ENCODE data around the gene ACAT1.
"Not testable (repeated sequence)": the region's sequence is repeated elsewhere in the genome, so short reads cannot be mapped to it uniquely, and the experiment has no call there.

Gene ACAT1

DNA sequence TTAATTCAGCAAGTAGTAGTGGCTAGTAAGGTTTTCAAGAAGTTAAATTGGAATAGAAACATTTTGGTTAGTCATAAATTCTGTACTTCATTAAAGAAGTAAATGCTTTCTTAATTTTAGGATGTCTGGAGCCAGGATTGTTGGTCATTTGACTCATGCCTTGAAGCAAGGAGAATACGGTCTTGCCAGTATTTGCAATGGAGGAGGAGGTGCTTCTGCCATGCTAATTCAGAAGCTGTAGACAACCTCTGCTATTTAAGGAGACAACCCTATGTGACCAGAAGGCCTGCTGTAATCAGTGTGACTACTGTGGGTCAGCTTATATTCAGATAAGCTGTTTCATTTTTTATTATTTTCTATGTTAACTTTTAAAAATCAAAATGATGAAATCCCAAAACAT, 25.8 kb downstream of the ACAT1 start:
- DNase-seq: no peak

DNA sequence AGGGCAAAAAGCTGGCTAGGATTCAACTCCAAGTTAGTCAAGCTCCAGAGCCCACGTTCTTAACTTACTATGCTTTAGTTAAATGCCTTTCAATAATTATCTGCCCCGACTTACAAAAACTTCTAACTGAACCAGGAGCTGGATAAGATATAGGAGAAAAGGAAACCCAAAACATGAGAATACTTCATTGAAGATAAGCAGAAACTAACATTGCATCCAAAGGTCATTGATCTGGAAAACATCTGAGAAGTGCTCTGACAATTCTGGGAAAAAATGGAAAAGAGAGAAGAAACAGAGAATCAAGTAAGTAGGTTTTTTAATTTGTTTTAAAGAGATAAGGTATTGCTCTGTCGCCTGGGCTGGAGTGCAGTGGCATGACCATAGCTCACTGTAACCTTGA, 27.2 kb downstream of the ACAT1 start:
- DNase-seq: no peak

DNA sequence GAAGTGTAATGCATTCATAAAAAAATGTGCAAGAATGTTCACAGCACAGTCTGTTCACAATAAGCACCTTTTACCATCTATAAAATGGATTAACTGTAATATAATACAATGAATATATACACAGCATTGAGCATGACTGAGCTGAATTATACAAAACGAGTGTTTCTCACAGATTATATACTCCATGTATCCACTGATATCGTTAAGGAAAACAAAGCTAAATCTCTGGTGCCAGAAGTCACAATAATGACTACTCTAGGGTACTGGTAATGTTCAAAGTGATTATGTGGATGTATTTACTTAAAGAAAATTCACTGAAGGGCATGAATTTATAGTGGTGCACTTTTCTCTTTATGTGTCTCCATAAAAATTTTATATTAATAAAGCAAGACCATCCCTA, 33.2 kb downstream of the ACAT1 start:
- DNase-seq: no peak

DNA sequence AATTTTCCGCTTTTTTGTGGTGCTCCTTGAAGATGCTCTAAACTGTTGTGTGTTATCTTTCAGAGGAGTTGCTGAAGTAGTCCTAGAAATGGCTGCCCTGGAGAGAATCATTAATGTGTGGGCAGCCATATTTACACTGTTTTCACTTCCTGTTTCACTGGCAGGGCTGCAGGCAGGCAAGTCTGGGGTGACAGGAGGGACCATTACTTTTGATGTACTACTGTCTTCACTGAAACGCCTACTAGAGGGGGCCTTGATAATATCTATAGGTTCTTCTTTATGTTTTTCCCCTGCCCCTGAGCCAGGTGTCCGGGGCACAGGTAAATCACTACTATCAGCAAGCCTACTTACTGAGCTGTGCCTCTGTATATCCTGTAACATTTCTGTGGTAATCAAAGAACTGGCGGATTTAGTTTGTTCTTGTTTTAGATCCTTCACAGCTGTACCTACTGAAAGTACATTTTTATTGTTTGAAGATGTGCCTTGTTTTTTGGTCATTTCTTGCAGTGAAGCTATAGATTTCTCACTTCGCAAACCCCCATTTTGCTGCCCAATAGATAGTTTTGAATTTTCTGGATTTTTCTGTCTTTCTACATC, 39.7 kb downstream of the ACAT1 start:
- DNase-seq: peak; percentile 23 to 35

DNA sequence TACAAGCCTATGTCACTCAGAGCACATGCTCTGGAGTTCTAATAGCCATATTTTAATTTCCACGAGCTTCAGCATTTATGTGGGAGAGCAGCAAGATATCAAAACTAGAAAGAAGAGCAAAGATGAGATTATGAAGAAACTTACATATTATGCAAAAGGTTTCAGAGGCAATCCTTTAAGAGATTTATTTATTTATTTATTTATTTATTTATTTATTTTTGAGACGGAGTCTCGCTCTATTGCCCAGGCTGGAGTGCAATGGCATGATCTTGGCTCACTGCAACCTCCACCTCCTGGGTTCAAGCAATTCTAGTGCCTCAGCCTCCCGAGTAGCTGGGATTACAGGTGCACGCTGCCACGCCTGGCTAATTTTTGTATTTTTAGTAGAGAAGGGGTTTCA, 41.5 kb downstream of the ACAT1 start:
- not testable (repeated sequence) for DNase-seq

DNA sequence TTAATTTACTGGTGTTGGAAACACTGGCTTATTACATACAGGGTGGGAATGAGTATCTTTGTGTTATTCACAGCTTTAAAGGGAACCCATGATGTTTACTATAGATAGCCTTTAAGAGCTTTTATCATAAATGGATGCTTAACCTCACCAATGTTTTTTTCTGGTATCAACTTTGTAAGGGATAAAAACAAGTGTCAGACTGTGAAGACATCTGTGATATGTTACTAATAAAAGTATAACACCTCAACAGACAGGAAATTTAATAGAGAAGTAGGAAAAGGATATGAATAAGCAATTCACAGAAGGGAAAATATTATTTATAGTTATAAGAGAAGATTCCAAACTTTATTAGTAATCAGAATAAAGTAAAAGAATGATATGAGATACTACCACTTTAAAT, 46.3 kb downstream of the ACAT1 start:
- no peak for DNase-seq

DNA sequence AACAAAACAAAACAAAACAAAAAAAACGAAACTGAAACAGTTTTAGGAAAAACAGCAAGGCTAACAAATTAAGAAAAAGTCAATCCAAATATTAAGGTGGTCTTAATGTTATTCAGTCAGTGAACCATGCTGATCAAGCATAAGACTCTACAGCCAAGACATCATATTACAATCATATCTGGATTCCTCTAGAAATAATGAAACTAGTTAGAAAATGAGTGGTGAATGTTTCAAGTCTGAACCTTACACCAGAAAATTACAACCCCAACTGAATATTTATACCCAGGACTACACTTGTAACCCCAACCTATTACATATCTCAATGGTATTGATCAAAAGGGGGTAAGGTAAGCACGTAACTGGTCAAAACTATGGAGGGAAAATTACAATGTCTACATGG, 48.8 kb downstream of the ACAT1 start:
- DNase-seq: no peak

DNA sequence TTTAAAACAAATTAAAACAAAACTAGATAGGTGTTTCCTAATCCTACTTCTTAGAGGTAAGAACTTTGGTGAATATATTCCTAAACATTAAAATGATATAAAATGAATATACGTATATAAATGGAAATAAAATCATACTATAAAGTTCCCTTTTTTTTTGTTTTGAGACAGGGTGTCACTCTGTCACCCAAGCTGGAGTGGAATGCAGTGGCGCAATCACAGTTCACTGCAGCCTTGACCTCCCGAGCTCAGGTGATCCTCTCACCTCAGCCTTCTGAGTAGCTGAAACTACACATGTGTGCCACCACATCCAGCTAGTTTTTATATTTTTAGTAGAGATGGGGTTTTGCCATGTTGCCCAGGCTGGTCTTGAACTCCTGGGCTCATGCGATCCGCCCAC, 56.2 kb downstream of the ACAT1 start:
- DNase-seq: no peak

DNA sequence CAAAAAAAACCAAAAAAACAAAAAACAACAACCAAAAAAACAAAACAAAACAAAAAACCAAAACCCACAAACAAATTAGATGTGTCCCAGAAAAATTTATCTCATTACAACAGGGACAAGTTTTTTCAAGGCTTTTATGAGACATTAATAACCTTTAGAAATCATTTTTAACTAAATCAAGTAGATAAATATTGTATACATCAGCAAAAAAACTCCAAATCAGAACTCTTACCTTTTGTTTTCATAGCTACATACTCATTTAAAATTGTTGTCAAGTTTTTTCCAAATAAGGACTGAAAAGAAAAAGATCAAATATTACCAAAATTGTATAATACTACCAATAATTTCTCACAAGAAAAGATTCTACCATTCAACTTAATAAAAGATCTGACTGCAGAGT, 72.4 kb downstream of the ACAT1 start:
- no peak for DNase-seq

DNA sequence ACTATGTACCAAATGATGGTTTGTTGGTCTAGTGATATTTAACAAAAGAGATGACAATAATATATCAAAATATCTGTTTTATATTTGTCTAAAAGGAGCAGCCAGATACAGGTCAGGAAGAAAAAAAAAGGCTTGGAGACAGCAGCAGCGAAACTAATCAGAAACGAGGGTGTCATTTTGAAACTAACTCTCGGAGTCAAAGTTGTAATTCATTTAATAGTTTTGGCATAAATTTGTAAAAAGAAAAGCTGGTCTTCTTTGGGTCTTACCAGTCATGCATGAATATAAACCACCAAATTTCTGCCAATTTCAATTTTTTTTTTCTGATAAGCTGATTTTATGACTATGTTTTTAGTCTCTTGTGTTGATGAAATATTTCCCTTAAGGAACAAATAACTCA, 75.5 kb downstream of the ACAT1 start:
- DNase-seq: no peak

All from inflammatory macrophage treated with lipopolysaccharide for 1 hour (primary cell).